H9 (cell line): ENCODE measurements around the gene PHOX2B. TPM values are rescaled to one million over a fixed set of nuclear protein-coding genes. Genes with fewer than 3 reads are reported as not detected.

Source experiments
- DNase-seq: peaks from one replicate; pipeline ENCODE4 v3.0.0-alpha.2; 2017
- H2AFZ ChIP-seq: one replicate; pipeline ENCODE4 v1.6.1; 2013; ENCODE audit warnings: mild to moderate bottlenecking, low read length, control low read depth, moderate library complexity
- H2AK5ac ChIP-seq: 2 replicates; pipeline ENCODE4 v1.6.1; 2013; ENCODE audit warnings: low read length, control low read depth, mixed read lengths; ENCODE audit not compliant: insufficient read length
- H2BK120ac ChIP-seq: one replicate; pipeline ENCODE4 v1.6.1; 2013; ENCODE audit warnings: low read depth, mild to moderate bottlenecking, low read length, control low read depth, inconsistent platforms; ENCODE audit not compliant: poor library complexity, severe bottlenecking
- H2BK12ac ChIP-seq: 2 replicates; pipeline ENCODE4 v1.6.1; 2013; ENCODE audit warnings: low read length, control low read depth, mixed read lengths, low read depth; ENCODE audit not compliant: insufficient read length
- H2BK15ac ChIP-seq: 2 replicates; pipeline ENCODE4 v1.6.1; 2013; ENCODE audit warnings: low read depth, low read length, control low read depth
- H2BK20ac ChIP-seq: one replicate; pipeline ENCODE4 v1.6.1; 2013; ENCODE audit warnings: low read depth, mild to moderate bottlenecking, low read length, control low read depth, inconsistent platforms; ENCODE audit not compliant: poor library complexity, severe bottlenecking
- H2BK5ac ChIP-seq: 2 replicates; pipeline ENCODE4 v1.6.1; 2013; ENCODE audit warnings: low read length, control low read depth, mixed read lengths; ENCODE audit not compliant: insufficient read length
- H3K14ac ChIP-seq: 2 replicates; pipeline ENCODE4 v1.6.1; 2013; ENCODE audit warnings: low read length, control low read depth; ENCODE audit not compliant: insufficient read depth
- H3K18ac ChIP-seq: 2 replicates; pipeline ENCODE4 v1.6.1; 2013; ENCODE audit warnings: low read depth, mild to moderate bottlenecking, mixed read lengths, low read length, control low read depth; ENCODE audit not compliant: insufficient read length
- H3K23ac ChIP-seq: 2 replicates; pipeline ENCODE4 v1.6.1; 2013; ENCODE audit warnings: low read length, control low read depth, mixed read lengths, low read depth; ENCODE audit not compliant: insufficient read length
- H3K23me2 ChIP-seq: 2 replicates; pipeline ENCODE4 v1.6.1; 2013; ENCODE audit warnings: low read depth, mild to moderate bottlenecking, mixed read lengths, low read length, control low read depth; ENCODE audit not compliant: insufficient read length, poor library complexity, severe bottlenecking
- H3K27ac ChIP-seq: 2 replicates; pipeline ENCODE4 v1.5.1; 2013; ENCODE audit warnings: low read length, control low read depth, mixed read lengths, low read depth; ENCODE audit not compliant: insufficient read length
- H3K27me3 ChIP-seq: 2 replicates; pipeline ENCODE4 v1.6.1; 2013; ENCODE audit warnings: low read length, control low read depth, inconsistent platforms; ENCODE audit not compliant: insufficient read depth
- H3K4ac ChIP-seq: 2 replicates; pipeline ENCODE4 v1.6.1; 2013; ENCODE audit warnings: low read depth, mild to moderate bottlenecking, control low read depth, inconsistent platforms, low read length, moderate library complexity
- H3K4me1 ChIP-seq: 2 replicates; pipeline ENCODE4 v1.6.1; 2013; ENCODE audit warnings: low read length, control low read depth, inconsistent platforms; ENCODE audit not compliant: insufficient read depth
- H3K4me2 ChIP-seq: 2 replicates; pipeline ENCODE4 v1.6.1; 2013; ENCODE audit warnings: low read length, control low read depth, mixed read lengths; ENCODE audit not compliant: insufficient read length, insufficient read depth
- H3K56ac ChIP-seq: 2 replicates; pipeline ENCODE4 v1.6.1; 2013; ENCODE audit warnings: low read depth, mild to moderate bottlenecking, mixed read lengths, low read length, control low read depth; ENCODE audit not compliant: insufficient read length
- H3K79me1 ChIP-seq: 2 replicates; pipeline ENCODE4 v1.6.1; 2013; ENCODE audit warnings: low read depth, mild to moderate bottlenecking, moderate library complexity, low read length, control low read depth, inconsistent platforms; ENCODE audit not compliant: insufficient read depth, poor library complexity, severe bottlenecking
- H3K79me2 ChIP-seq: 2 replicates; pipeline ENCODE4 v1.6.1; 2013; ENCODE audit warnings: low read length, control low read depth, inconsistent platforms; ENCODE audit not compliant: insufficient read depth
- H3K9ac ChIP-seq: 2 replicates; pipeline ENCODE4 v1.6.1; 2013; ENCODE audit warnings: low read length, control low read depth, mixed read lengths; ENCODE audit not compliant: insufficient read length; ENCODE audit errors: extremely low read depth
- H3K9me3 ChIP-seq: one replicate; pipeline ENCODE4 v1.6.1; 2013; ENCODE audit warnings: low read depth, low read length, inconsistent platforms; ENCODE audit not compliant: control insufficient read depth
- H3T11ph ChIP-seq: one replicate; pipeline ENCODE4 v1.6.1; 2013; ENCODE audit warnings: mild to moderate bottlenecking, low read length, control low read depth, inconsistent platforms
- H4K20me1 ChIP-seq: one replicate; pipeline ENCODE4 v1.6.1; 2013; ENCODE audit not compliant: control insufficient read depth, insufficient read length, insufficient read depth
- H4K5ac ChIP-seq: 2 replicates; pipeline ENCODE4 v1.6.1; 2013; ENCODE audit warnings: low read depth, mild to moderate bottlenecking, mixed read lengths, low read length, control low read depth; ENCODE audit not compliant: insufficient read length
- H4K8ac ChIP-seq: replicated peaks from 2 replicates; pipeline ENCODE4 v1.6.1; 2013; ENCODE audit warnings: low read length, control low read depth, mixed read lengths, low read depth; ENCODE audit not compliant: insufficient read length
- H4K91ac ChIP-seq: 2 replicates; pipeline ENCODE4 v1.6.1; 2013; ENCODE audit warnings: low read depth, mild to moderate bottlenecking, moderate library complexity, mixed read lengths, low read length, control low read depth; ENCODE audit not compliant: insufficient read length
- H3K27ac Mint-ChIP-seq, 3 experiments: 2 replicates in 2 of 3; 3 replicates in 1 of 3; pipeline ENCODE4 v1.8.0; 2020 to 2021; ENCODE audit warnings: mixed read lengths in 3 of 3, mild to moderate bottlenecking in 1 of 3, moderate library complexity in 1 of 3
- H3K27me3 Mint-ChIP-seq: 2 replicates; pipeline ENCODE4 v1.8.0; 2021; ENCODE audit warnings: low read depth, mild to moderate bottlenecking, moderate library complexity, mixed read lengths
- H3K36me3 Mint-ChIP-seq, 3 experiments: 2 replicates in 2 of 3; 3 replicates in 1 of 3; pipeline ENCODE4 v1.8.0; 2020 to 2021; ENCODE audit warnings: low read depth in 3 of 3, mixed read lengths in 3 of 3; ENCODE audit not compliant: insufficient read depth in 1 of 3
- H3K4me1 Mint-ChIP-seq, 2 experiments: 2 replicates each; pipeline ENCODE4 v1.8.0; 2020; ENCODE audit warnings: mixed read lengths in 2 of 2
- H3K4me3 Mint-ChIP-seq, 2 experiments: 2 replicates in 1 of 2; 3 replicates in 1 of 2; pipeline ENCODE4 v1.8.0; 2020 to 2021; ENCODE audit warnings: mild to moderate bottlenecking in 2 of 2, mixed read lengths in 2 of 2, moderate library complexity in 1 of 2
- H3K9me3 Mint-ChIP-seq, 2 experiments: 2 replicates in 1 of 2; 3 replicates in 1 of 2; pipeline ENCODE4 v1.8.0; 2020; ENCODE audit warnings: mild to moderate bottlenecking in 2 of 2, mixed read lengths in 2 of 2, moderate library complexity in 1 of 2
- CTCF ChIP-seq: fragments of 200-600 bp; sonication (generic); conservative IDR thresholded peaks from 3 replicates; pipeline ENCODE4 v1.8.0; 2021; ENCODE audit warnings: antibody characterized with exemption, mild to moderate bottlenecking
- WGBS: extraction: QIAGEN DNeasy Blood & Tissue Kit; methylation state at CpG from one replicate; pipeline ENCODE4 v1.1.7; 2013; ENCODE audit warnings: missing lambda C conversion rate, low lambda C conversion rate, mixed read lengths; ENCODE audit not compliant: insufficient read length; ENCODE audit errors: extremely low coverage; 5-methylcytosine and 5-hydroxymethylcytosine counted together
- total RNA-seq: library from RNA; stranded (reverse); gene quantifications from 2 replicates; pipeline ENCODE4 v1.2.1, GENCODE V29; 2021

PHOX2B gene
- total RNA-seq, 1 experiment from 2014 or later: not detected

DNA sequence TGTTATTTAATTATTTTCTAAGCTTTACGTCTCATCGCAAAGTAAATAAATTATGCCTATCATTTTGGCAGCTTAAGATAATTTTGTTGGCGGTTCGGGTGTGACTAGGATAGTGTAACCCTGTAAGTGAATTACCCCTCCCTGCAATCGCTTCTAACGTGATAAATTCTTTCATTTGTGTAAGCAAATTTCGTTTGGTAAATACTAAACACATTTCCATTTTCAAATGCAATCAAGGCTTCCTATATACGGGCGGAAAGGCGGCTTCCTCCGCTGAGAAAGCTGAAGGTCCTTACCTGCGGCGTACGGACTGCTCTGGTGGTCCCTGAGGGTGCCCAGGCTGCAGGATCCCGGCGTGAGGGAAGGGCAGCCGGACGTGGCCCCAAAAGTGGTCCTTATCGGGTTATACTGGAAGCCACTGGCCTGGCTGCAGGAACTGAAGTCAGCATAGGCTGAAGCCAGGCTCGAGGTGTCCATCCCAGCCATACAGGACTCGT is 403 bp downstream of the PHOX2B start:
- Histone ChIP-seq H2BK5ac (no peak overlapping the region), H2AK5ac (no peak overlapping the region), H4K8ac (no peak overlapping the region), H3K14ac (no peak overlapping the region), H2BK120ac (no peak overlapping the region), H3K4me2 (no peak overlapping the region), H2BK15ac (no peak overlapping the region), H3K23ac (no peak overlapping the region), H4K5ac (no peak overlapping the region), H3K9ac (no peak overlapping the region), H3K79me1 (no peaks in the 10 kb centered on the region), H3K4me1 (no peaks in the 10 kb centered on the region), H3K18ac (no peak overlapping the region), H2AFZ (no peak overlapping the region), H3K56ac (no peak overlapping the region), H3K27ac (no peak overlapping the region), H4K91ac (no peak overlapping the region), H3K79me2 (no peaks in the 10 kb centered on the region), H4K20me1 (peaks cover 2% of the 10 kb centered on the region), H3K4ac (no peak overlapping the region), H3K9me3 (no peaks in the 10 kb centered on the region), H3K27me3 (peaks cover 94% of the 10 kb centered on the region), H3K23me2 (peaks cover 15% of the 10 kb centered on the region), H2BK20ac (no peak overlapping the region), H2BK12ac (no peak overlapping the region), H3T11ph (no peak overlapping the region)
- TF ChIP-seq CTCF: no peak
- Mint-ChIP-seq H3K4me3 (no peak overlapping the region), H3K9me3 (peaks cover 2 to 22% of the 10 kb centered on the region in 2 experiments; a peak in 4 of 5 replicates), H3K27me3 (peaks cover 99% of the 10 kb centered on the region), H3K27ac (no peak overlapping the region), H3K4me1 (peaks cover 36 to 66% of the 10 kb centered on the region in 2 experiments), H3K36me3 (peaks cover 0 to 2% (median 0%) of the 10 kb centered on the region in 3 experiments; a peak in 3 of 7 replicates)
- WGBS: no CpG with 5 or more reads among the region's 21 CpGs
- DNase-seq: peak; percentile 40
